Measurements from ENCODE around the gene DHRSX.

GRCh38 chrX:2228536-2228935, 272.2 kb downstream of the DHRSX start:
- no peak for TF ChIP-seq CTCF (conservative IDR thresholded peaks at IDR 0.05 in 1 of 2, IDR thresholded peaks at IDR 0.05 in 1 of 2; ENCODE audit: low read depth in 1 of 2, low read length in 2 of 2)
- TF ChIP-seq EZH2 (IDR thresholded peaks at IDR 0.05; ENCODE audit: low read length, missing control alignments): no peak
